ENCODE data around the gene TRIM67. TPM values are rescaled to one million over a fixed set of nuclear protein-coding genes. Genes with fewer than 3 reads are reported as not detected.

Gene TRIM67
- total and polyA plus RNA-seq, 12 donors = 0.06 to 1.5 (median 0.31) TPM

GRCh38 chr1:231186356-231187115, 24.7 kb downstream of the TRIM67 start:
- Histone ChIP-seq H3K4me1 (replicated peaks in 1 of 2) (no peaks in the 10 kb centered on the region), H3K9me3 (replicated peaks in 1 of 3) (no peaks in the 10 kb centered on the region), H3K4me3 (no peak overlapping the region), H3K27me3 (no peaks in the 10 kb centered on the region), H3K27ac (no peak overlapping the region), H3K36me3 (replicated peaks in 1 of 2) (no peaks in the 10 kb centered on the region)
- intact Hi-C loops (cut with DNase I) = no loop called here
- no peak for DNase-seq
- TF ChIP-seq, protein P1, sequence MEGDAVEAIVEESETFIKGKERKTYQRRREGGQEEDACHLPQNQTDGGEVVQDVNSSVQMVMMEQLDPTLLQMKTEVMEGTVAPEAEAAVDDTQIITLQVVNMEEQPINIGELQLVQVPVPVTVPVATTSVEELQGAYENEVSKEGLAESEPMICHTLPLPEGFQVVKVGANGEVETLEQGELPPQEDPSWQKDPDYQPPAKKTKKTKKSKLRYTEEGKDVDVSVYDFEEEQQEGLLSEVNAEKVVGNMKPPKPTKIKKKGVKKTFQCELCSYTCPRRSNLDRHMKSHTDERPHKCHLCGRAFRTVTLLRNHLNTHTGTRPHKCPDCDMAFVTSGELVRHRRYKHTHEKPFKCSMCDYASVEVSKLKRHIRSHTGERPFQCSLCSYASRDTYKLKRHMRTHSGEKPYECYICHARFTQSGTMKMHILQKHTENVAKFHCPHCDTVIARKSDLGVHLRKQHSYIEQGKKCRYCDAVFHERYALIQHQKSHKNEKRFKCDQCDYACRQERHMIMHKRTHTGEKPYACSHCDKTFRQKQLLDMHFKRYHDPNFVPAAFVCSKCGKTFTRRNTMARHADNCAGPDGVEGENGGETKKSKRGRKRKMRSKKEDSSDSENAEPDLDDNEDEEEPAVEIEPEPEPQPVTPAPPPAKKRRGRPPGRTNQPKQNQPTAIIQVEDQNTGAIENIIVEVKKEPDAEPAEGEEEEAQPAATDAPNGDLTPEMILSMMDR (IDR thresholded peaks at IDR 0.05) = no peak
- TF ChIP-seq POLR2A (IDR thresholded peaks at IDR 0.05) = no peak
- 75 to 81% (median 79%) methylated on average over 8 to 11 of the region's 11 CpGs for WGBS, 4 donors

GRCh38 chr1:231187571-231187970, 25.7 kb downstream of the TRIM67 start:
- WGBS, 4 donors = 45 to 57% (median 51%) methylated on average over 10 of the region's 10 CpGs
- DNase-seq = no peak

DNA sequence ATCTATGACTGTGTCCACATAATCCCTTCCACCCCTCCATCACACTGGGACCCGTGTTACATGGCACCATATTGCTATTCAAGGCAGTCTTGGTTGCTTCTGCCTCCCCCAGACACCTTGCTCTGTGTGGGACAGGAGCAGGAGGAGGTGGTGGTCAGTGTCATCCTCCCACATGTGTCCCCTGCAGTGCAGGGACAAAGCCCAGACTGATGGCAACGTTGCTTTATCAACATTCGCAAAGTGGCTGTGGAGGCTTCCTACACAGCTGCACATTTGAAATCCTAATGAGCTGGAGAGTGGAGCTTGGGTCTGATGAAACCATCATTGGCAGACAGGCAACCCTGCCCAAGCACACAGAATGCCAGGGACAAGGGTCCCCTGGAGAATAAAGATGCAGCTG, 26.2 kb downstream of the TRIM67 start:
- intact Hi-C loops (cut with DNase I) = no loop called here
- TF ChIP-seq, protein P1 (IDR thresholded peaks at IDR 0.05) = no peak
- TF ChIP-seq POLR2A (IDR thresholded peaks at IDR 0.05) = no peak
- Histone ChIP-seq H3K4me3 (no peak overlapping the region), H3K27me3 (no peaks in the 10 kb centered on the region), H3K27ac (no peak overlapping the region), H3K36me3 (replicated peaks in 1 of 2) (no peaks in the 10 kb centered on the region), H3K4me1 (replicated peaks in 1 of 2) (peaks cover 0 to 5% of the 10 kb centered on the region in 2 donors), H3K9me3 (replicated peaks in 1 of 3) (no peaks in the 10 kb centered on the region)
- WGBS, 4 donors = 51 to 79% (median 62%) methylated on average over 3 of the region's 3 CpGs
- no peak for DNase-seq

More at GRCh38 chr1:231187571-231187970, 25.7 kb downstream of the TRIM67 start:
- H3K4me1 ChIP-seq (replicated peaks in 1 of 2) = peaks cover 0 to under 1% of the 10 kb centered on the region in 2 donors
- no peak overlapping the region for H3K27ac ChIP-seq
- no peaks in the 10 kb centered on the region for H3K9me3 ChIP-seq (replicated peaks in 1 of 3)
- no peak for TF ChIP-seq POLR2A (IDR thresholded peaks at IDR 0.05)
- TF ChIP-seq, protein P1 (IDR thresholded peaks at IDR 0.05) = no peak
- intact Hi-C loops (cut with DNase I) = no loop called here
- H3K4me3 ChIP-seq = no peak overlapping the region
- no peaks in the 10 kb centered on the region for H3K36me3 ChIP-seq (replicated peaks in 1 of 2)
- H3K27me3 ChIP-seq = no peaks in the 10 kb centered on the region

DNA sequence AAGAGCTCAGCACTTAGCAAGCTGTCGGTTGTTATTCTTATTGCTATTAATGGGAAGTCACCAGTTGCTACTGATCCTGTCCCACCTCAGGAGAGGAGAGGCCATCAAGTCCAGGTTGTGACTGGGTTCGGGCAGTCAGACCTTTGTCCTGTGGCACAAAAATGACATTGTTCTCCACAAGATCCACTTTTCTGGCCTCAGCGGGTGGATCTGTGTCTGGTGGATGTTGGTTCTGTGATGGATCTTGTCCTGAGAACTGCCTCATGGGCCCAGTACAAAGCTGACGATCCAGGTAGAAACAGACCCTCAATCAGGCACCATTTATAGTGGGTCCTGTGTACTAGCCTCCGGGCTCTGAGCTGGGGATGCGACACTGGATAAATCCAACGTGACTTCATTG, 26.9 kb downstream of the TRIM67 start:
- Histone ChIP-seq H3K4me1 (replicated peaks in 1 of 2) (peaks cover 0 to 6% of the 10 kb centered on the region in 2 donors), H3K9me3 (replicated peaks in 1 of 3) (no peaks in the 10 kb centered on the region), H3K27ac (no peak overlapping the region), H3K4me3 (no peak overlapping the region), H3K27me3 (no peaks in the 10 kb centered on the region), H3K36me3 (replicated peaks in 1 of 2) (no peaks in the 10 kb centered on the region)
- TF ChIP-seq, protein P1 (IDR thresholded peaks at IDR 0.05) = no peak
- TF ChIP-seq POLR2A (IDR thresholded peaks at IDR 0.05) = no peak
- 79 to 95% (median 89%) methylated on average over 7 of the region's 7 CpGs for WGBS, 4 donors
- DNase-seq = no peak
- intact Hi-C loops (cut with DNase I) = no loop called here
